ENCODE data around the gene ARHGAP30.
"Not testable (repeated sequence)": the region's sequence is repeated elsewhere in the genome, so short reads cannot be mapped to it uniquely, and the experiment has no call there.

Gene ARHGAP30

DNA sequence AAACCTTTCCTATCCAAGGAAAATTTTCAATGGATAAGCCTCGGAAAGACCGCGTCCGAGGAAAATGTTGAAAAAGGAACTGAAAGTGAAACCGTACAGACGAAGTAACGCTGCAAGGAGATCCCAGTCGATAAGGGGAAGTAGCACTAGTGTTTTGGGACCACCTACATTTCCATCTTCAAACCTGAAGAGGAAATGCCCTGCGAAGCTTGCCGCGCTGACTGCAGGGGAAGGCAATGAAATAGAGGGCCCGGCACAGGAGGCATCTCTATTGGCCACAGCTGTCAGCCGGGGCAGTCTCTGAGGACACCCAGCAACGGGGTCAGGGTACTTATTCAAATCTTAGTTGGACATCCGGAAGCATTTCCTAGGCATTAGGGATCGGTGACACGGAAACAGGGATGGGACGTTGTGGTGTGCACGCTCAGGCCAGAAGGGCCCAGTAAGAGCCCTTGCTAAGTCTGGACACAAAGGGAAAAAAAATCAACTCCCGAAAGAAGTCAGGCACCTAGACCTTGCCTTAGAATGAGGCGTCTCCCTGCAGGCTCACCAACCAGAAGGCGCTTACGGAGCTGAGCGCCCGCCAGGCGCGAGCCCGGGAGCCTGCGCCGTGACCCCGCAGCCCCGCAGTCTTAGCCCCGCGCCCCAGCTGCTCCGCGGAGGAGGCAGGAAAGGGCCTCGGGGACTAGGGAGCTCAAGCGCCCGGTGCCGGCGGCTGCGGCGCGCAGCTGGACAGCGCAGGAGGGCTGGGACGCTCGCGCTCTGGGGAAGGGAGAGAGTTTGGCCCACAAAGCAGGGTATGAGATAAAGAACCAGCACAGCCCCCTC is 24.6 kb downstream of the ARHGAP30 start:
- peak; percentile 65 for DNase-seq (ENCODE audit: low spot score)
- no peak for FAIRE-seq

DNA sequence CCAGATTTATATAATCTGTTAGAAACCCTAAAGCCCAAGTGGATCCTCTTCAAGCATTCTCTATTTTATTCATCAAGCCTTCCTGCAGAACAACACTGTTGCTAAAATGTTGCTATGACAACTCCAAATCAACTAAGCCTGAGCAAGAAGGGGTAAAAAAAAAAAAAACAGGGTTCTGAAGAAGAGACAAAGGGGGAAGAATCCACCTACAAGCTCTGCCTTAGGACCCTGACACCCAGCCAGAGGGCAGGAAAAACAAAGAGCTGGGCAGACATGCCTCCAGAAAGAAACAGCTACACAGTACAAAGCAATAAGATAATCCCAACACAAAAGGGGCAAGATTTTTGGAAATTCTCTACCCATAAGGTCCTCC is 25.2 kb downstream of the ARHGAP30 start:
- no peak for DNase-seq (ENCODE audit: low spot score)
- FAIRE-seq: no peak

DNA sequence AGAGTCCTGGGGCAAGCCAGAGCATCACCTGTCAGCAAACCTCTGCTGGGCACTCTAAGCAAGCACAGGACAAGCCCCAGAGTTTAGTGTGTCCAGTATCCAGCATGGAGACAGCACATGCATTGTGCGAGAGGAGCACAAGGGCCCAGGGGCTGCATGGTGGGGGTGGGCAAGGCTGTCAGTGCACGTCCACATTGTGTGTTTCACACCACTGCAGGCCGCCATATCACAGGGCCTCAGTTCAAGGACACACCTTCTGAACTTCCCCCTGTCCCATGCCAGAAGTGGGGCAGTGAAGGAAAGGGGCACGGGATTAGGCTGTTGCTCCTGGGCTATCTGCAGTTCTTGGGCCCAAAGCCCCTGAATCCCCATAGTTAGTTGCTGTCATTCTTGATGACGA is 30.1 kb downstream of the ARHGAP30 start:
- FAIRE-seq (no peak), DNase-seq (ENCODE audit: low spot score) (no peak)

DNA sequence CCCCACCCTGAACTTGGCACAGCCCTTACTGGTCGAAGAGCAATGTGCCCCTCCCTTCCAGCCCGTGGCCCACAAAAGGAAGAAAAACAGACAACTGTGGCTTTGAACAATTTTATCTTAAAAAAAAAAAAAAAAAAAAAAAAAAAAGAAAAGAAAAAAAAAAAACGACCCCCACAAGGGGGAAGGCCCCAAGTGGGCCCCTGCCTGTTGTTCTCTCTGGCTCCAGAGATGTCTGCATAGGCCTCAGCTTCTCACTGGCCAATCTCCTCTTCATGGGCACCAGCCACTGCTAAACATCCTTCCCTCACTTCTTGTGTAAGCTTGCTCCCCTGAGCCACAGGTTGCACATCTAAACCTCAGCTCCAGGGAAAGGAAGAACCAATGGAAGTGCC is 30.5 kb downstream of the ARHGAP30 start:
- FAIRE-seq (no peak), DNase-seq (ENCODE audit: low spot score) (no peak)

DNA sequence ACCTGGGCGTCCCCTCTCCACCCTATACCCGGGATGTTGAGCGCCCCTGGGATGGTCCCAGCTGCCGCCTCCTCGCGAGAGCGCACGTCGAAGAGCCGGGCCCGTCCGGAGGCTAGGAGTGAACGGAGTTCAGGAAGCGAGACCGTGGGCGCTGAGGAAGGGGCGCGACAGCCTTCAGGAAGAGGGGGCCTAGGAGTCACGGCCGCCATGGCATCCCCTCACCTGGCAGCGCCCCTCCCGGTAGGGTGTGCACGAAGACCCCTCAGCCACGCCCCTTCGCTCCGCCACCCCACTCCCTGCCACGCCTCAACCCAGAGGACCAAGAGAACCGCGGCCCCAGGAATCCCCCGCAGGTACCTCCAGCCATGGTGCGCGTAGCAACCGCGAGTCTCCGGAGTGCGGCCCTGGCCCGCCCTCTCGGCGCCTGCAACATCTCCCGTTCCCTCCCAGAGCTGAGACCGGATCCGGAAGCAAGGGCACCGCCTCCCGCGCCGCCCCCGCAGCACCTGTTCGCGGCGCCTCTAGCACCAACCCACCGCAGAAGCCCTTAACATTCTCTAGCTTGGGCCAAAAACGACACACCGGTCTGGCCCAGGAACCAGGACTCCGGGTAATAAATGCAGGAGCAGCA is 31.1 kb downstream of the ARHGAP30 start, which contains the start of gene TSTD1:
Gene TSTD1, minus strand, starts transcription at position 442 of the 631 bp plus-strand sequence. Its CDS starts 75 bp downstream, at position 367.
- no peak for FAIRE-seq
- DNase-seq (ENCODE audit: low spot score): no peak

DNA sequence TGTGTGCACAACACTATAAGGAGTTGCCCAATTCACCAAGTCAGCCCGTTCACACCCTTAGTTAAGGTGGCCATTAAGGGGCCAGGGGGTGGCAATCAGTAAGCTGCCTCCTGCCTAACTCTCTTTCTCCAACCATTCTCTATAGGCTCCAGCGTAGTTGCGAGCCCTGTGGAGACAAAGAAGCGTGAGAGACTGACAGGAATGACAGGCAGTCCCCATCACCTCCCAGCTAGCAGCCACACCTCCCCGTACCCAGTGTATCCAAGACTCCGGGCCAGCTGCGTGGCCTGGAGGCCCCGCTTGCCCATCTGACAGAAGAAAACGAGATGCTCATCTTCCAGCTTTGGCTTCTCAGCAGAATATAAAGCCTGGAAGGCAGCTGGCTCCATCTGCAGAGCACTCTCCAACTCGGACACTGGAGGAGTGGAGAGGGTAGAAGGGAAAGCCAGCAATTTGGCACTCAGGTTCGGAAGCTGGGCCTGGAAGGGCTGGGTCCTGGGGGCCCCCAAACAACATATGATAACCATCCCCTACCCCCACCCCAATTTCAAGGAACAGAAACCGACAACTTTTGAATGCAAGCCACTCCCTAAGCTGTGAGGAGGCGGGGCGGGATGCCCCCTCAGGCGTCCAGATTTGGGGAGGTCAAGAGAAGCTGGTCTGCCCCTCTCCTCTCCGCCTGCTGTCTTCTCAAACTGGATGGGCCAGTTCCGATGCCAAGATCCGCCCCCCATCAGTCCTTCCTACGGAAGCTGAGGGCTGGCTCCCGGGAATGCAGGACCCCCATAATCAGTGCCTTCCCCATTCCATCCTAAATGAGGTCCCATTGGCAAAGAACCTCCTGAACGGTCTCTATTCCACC is 31.8 kb downstream of the ARHGAP30 start:
- DNase-seq (ENCODE audit: low spot score) (no peak), FAIRE-seq (no peak)

DNA sequence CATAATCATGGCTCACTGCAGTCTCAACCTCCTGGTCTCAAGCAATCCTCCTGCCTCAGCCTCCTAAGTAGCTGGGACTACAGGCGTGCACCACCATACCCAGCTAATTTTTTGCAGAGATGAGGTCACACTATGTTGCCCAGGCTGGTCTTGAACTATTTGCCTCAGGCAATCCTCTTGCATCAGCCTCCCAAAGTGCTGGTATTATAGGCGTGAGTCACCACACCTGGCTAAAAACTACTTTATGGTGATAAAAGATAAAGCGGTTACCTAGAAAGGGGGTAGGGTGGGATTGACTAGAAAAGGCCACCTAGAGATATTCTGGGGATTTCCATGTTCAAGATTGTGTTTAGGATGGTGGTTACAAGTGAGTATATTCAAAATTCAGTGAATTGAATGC is 35.9 kb downstream of the ARHGAP30 start:
- FAIRE-seq: no peak
- DNase-seq (ENCODE audit: low spot score): no peak

DNA sequence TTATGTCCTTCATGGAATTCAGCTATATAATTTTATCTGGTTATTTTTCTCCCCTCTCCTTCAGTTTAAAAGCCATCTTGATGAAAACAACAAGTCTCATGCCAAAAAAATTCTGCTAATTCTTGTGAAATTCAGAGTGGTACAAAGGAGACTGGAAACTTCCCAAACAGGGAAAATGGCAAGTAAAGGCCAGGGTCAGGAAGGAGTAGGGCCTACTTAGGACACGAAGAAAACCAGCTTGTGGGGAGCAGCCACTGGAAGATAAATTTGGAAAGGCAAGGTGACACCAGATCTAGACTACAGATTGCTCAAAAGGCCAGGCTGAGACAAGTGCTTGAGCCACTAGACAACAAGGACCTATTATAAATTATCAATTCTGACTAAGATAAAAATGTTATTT is 37.3 kb downstream of the ARHGAP30 start:
- FAIRE-seq (no peak), DNase-seq (ENCODE audit: low spot score) (no peak)

DNA sequence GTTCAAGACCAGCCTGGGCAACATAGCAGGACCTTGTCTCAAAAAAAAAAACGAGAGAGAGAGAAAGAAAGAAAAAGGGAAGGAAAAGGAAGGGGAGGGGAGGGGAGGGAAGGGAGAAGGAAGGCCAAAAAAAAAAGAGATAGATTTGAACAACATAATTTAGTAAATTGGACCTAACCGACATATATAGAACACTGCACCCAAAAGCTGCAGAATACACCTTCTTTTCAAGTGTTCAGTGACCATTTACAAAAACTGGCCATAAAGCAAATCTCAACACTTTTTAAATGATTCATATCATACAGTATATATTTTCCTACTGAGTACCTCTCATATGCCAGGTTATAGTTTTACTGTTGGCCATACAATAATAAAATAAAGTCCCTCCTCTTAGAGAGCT is 37.8 kb downstream of the ARHGAP30 start:
- FAIRE-seq: no peak
- DNase-seq (ENCODE audit: low spot score): no peak

DNA sequence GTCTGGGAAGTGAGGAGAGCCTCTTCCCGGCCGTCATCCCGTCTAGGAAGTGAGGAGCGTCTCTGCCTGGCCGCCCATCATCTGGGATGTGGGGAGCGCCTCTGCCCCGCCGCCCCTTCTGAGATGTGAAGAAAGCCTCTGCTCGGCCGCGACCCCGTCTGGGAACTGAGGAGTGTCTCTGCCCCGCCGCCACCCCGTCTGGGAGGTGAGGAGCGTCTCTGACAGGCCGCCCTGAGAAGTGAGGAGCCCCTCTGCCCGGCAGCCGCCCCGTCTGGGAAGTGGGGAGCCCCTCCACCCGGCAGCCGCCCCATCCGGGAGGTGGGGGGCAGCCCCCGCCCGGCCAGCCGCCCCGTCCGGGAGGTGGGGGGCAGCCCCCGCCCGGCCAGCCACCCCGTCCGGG is 40.2 kb downstream of the ARHGAP30 start:
- FAIRE-seq; DNase-seq (ENCODE audit: low spot score): not testable (repeated sequence)

DNA sequence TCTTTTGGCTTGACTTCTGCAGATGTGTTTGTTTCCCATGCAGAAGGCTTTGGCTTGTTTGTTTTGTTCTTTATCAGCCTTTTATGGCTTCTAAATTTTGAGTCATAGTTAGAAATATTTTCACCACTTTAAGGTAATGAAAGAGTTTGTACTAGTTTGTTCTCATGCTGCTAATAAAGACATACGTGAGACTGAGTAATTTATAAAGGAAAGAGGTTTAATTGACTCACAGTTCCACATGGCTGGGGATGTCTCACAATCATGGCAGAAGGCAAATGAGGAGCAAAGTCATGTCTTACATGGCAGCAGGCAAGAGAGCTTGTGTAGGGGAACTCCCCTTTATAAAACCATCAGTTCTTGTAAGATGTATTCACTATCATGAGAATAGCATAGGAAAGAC is 42.7 kb downstream of the ARHGAP30 start:
- DNase-seq (ENCODE audit: low spot score); FAIRE-seq: not testable (repeated sequence)

DNA sequence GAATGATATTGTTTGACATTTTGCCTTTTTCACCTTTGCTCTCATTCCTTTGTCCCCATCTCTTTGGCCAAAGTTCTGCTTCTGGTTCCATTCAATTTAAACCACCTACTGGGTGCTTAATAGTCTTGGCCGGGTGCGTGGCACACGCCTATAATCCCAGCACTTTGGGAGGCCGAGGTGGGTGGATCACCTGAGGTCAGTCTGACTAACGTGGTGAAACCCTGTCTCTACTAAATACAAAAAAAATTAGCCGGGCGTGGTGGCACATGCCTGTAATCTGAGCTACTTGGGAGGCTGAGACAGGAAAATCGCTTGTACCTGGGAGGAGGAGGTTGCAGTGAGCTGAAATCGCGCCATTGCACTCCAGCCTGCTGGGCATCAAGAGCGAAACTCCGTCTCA is 47.3 kb downstream of the ARHGAP30 start:
- DNase-seq (ENCODE audit: low spot score); FAIRE-seq: not testable (repeated sequence)

DNA sequence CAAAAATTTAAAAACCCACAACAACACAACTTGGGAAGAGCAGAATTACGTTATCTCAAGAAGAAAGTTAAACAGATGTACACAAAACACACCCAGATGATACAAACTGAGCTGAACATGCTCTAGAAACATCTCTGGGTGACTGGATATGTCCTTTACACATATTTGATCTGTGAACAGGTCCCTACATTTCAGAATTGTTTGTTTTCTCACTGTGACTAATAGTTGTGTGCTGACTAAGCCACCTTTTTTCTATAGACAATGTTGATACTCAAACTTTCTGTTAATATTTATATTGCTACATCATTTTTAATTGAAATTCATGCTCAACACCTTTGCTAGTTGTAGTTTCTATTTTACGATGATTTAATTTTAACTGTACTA is 47.7 kb downstream of the ARHGAP30 start:
- DNase-seq (ENCODE audit: low spot score) (no peak), FAIRE-seq (no peak)

DNA sequence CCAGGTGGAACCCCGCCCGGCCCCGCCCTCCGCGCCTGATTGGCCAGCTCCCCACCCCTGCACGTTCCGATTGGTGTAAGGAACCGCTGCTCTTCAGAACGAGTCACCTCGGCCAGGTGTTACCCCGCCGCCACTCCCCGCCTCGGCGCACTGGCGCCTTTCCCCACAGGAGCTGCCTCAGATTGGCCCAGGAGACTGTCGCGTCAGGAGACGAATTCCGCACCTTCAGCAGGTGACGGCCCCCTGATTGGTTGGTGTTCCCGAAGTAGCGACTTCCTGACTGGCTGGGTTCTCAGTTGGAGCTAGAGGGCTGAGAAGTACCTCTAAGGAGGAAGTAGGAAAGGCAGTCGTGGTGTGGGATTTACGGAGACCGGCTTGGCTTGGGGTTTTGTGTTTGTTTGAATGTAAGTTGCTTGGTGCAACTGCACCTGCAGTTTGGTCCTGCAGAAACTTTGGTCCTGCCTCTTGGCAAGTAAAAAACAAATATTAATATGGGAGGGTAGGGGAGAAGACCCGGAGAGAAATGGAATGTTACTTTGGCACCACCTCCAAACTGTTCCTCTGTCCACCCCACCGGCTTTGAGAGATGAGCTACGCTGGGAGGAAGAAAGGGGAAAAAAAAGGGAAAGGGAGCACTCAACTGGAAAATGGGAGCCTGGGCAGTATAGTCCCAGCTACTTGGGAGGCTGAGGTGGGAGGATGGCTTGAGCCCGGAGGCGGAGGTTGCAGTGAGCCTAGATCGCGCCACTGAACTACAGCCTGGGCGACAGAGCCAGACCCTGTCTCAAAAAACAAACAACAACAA is 48.3 kb downstream of the ARHGAP30 start:
- peak; percentile 76 for DNase-seq (ENCODE audit: low spot score)
- peak; percentile 11 for FAIRE-seq

DNA sequence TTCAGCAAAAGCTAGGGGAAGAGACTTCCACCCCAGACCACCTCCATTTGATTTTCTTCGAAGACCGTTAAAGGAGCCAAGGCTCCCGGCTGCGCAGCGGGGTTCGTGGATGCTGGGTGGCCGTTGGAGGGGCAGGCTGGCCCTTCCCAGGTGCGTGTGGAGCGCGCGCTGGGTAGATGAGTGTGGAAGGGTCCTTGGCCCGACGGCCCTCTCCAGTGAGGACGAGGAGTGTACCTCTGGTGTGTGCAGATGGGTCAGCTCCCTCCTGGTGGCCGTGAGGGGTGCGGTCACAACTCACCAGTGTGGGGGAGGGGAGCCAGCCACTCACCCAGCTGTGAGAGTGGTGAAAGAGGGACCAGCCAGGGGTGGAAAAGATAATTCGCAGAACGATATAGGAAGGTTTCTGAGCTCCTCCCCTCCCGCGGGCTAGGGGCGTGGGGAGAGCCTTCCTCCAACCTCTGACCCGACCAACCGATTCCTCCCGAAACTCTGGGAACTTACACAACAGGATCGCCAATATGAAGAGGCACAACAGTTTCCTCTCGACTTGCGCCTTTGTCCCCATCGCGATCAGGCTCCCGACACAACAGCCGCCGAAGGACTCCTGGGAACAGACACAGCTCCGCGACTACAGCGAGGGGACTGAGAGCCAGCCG is 49.1 kb downstream of the ARHGAP30 start, which contains the start of gene F11R:
Gene F11R, minus strand, starts transcription at position 644 of the 656 bp plus-strand sequence. Its CDS starts 79 bp downstream, at position 565.
- DNase-seq (ENCODE audit: low spot score): no peak

DNA sequence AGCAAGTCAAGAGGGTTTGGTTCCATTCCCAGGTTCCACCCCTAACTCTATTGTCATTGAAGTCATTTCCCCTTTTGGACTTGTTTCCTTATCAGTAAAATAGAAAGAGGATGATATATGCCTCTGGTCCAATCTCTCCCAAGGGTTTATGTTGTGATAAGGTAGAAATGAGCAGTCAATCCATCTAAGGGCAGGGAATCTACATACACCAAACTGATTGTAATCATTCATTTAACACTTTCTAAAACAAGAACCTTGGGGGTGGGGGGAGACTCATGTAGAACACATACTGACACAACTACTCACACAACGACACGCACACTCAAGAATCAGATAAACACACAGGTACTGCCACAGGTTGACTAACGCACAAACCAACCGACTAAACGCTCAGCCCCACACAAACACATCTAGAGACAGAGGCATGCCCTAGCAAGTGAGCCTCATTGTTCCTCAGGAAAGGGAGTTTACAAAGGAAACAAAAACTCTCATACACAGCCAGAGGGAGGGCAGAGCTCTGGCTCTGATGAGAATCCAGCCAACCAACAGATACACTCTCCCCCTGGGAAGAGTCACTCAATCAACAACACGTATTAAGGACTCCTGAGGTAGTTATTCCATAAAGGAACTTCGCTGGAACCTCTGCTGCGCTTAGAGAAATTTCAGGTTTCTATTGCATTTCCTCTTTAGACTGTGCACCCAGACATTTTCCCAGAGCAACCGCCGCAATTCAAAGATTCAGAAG is 49.8 kb downstream of the ARHGAP30 start:
- DNase-seq (ENCODE audit: low spot score) (no peak), FAIRE-seq (no peak)

More for the DNA sequence above, 49.1 kb downstream of the ARHGAP30 start, which contains the start of gene F11R:
- no peak for FAIRE-seq

DNA sequence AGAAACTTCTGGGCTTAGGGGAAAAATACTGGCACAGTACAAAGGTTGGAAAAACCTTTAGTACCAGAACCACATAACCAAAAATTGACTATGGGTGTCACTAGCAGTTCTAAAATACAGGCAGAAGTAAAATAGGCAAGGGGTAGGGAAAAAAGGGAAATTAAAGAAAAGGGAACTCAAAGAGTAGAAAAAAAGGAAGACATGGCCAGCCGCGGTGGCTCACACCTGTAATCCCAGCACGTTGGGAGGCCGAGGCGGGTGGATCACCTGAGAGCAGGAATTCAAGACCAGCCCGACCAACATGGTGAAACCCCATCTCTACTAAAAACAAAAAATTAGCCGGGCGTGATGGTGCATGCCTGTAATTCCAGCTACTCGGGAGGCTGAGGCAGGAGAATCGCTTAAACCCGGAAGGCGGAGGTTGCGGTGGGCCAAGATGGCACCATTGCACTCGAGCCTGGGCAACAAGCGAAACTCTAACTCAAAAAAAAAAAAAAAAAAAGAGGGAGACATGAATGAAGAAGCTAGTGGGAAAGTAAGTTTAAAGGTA is 50.5 kb downstream of the ARHGAP30 start:
- not testable (repeated sequence) for DNase-seq (ENCODE audit: low spot score); FAIRE-seq

DNA sequence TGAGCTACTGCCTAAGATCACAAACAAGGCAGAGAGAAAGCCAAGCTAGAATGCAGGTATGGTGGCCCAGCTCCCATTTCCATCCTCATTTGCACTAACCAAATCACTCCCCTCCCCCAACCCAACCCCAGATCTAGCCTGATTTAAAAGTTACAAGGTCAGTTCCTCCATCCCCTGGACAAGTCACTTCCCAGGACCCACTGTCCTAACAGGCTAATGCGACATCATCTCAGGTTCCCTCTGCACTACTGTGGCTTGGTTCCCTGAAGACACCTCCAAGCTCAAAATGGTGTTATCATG is 51.1 kb downstream of the ARHGAP30 start:
- DNase-seq (ENCODE audit: low spot score) (no peak), FAIRE-seq (no peak)
